ENCODE measurements around the gene CEP78. TPM values are rescaled to one million over a fixed set of nuclear protein-coding genes. Genes with fewer than 3 reads are reported as not detected.

The CEP78 gene
- total and polyA plus RNA-seq, 2 donors: 22.8 to 30.4 TPM

- Histone ChIP-seq H3K9me3 (ENCODE audit: control insufficient read depth in 2 of 2, insufficient read depth in 1 of 2, low read length in 1 of 2) (peaks cover 0 to 5% of the 10 kb centered on the region in 2 donors), H3K27ac (ENCODE audit: low read depth in 1 of 2, low read length in 1 of 2) (peak overlapping the region; percentile 48 to 55), H3K27me3 (ENCODE audit: control insufficient read depth in 2 of 2, insufficient read depth in 1 of 2, low read length in 1 of 2) (peaks cover 0 to 22% of the 10 kb centered on the region in 2 donors), H3K4me1 (ENCODE audit: control insufficient read depth in 2 of 2, insufficient read depth in 2 of 2, low read length in 2 of 2) (peaks cover 12 to 21% of the 10 kb centered on the region in 2 donors), H3K36me3 (ENCODE audit: control insufficient read depth in 2 of 2, insufficient read depth in 2 of 2, low read length in 1 of 2) (no peaks in the 10 kb centered on the region), H3K4me3 (ENCODE audit: low read length in 2 of 2) (peak overlapping the region; percentile 56 to 74)
- WGBS: 13% methylated on average over 32 of the region's 32 CpGs
- peak in 3 of 9 donors; percentile 21 to 43 (median 26) for DNase-seq (ENCODE audit: low read depth in 6 of 9, low spot score in 9 of 9)
Measured at GRCh38 chr9:78296201-78296892, 60.5 kb downstream of the CEP78 start.

DNA sequence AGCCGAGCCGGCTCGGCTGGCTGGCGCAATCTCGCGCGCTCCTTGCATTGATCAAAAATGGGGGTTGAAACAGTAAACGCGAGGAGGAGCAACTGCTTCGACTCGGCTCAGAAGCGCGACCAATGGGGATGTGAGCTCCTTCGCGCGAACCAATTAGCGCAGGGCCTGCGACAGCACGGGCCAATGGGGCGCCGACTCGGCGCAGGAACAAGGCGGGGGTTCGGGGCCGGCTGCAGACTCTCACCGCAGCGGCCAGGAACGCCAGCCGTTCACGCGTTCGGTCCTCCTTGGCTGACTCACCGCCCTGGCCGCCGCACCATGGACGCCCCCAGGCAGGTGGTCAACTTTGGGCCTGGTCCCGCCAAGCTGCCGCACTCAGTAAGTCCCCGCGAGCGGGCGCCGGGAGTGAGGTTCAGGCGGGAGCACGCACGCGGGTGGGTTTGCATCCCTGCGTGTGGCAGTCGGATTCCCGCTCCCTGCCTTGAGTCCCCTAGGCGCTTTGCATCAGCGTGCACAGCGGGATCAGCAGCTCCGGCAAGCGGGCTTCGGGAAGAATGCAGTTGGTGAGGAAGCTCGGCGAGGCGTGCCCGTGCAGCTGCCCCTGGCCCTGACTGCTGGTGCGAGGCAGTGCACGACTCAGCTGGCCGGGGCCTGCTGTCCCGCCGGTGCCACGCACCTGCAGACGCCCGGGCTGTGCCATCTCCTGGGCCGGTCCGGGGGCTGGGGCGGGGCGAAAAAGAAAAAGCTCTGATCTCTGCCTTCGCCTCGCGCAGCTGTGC, 61.2 kb downstream of the CEP78 start, which contains the start of gene PSAT1:
Gene PSAT1, plus strand, starts transcription at position 233 of the 779 bp plus-strand sequence. Its CDS starts 86 bp downstream, at position 319.
- DNase-seq (ENCODE audit: low read depth in 6 of 9, low spot score in 9 of 9): peak; percentile 72 to 94 (median 83)
- 1% methylated on average over 76 of the region's 76 CpGs for WGBS
- H3K4me3 ChIP-seq (ENCODE audit: low read length in 2 of 2): peak within 1 kb of the TSS; percentile 56 to 74
- peaks cover 0 to 22% of the 10 kb centered on the region in 2 donors for H3K27me3 ChIP-seq (ENCODE audit: control insufficient read depth in 2 of 2, insufficient read depth in 1 of 2, low read length in 1 of 2)
- no peaks in the 10 kb centered on the region for H3K36me3 ChIP-seq (ENCODE audit: control insufficient read depth in 2 of 2, insufficient read depth in 2 of 2, low read length in 1 of 2)
- peaks cover 9 to 21% of the 10 kb centered on the region in 2 donors for H3K4me1 ChIP-seq (ENCODE audit: control insufficient read depth in 2 of 2, insufficient read depth in 2 of 2, low read length in 2 of 2)
- peaks cover 0 to 5% of the 10 kb centered on the region in 2 donors for H3K9me3 ChIP-seq (ENCODE audit: control insufficient read depth in 2 of 2, insufficient read depth in 1 of 2, low read length in 1 of 2)
- peak within 1 kb of the TSS; percentile 48 to 55 for H3K27ac ChIP-seq (ENCODE audit: low read depth in 1 of 2, low read length in 1 of 2)

- H3K27me3 ChIP-seq (ENCODE audit: control insufficient read depth in 2 of 2, insufficient read depth in 1 of 2, low read length in 1 of 2): peaks cover 0 to 22% of the 10 kb centered on the region in 2 donors
- no peak overlapping the region for H3K27ac ChIP-seq (ENCODE audit: low read depth in 1 of 2, low read length in 1 of 2)
Measured at GRCh38 chr9:78297672-78297961, 61.7 kb downstream of the CEP78 start.

DNA sequence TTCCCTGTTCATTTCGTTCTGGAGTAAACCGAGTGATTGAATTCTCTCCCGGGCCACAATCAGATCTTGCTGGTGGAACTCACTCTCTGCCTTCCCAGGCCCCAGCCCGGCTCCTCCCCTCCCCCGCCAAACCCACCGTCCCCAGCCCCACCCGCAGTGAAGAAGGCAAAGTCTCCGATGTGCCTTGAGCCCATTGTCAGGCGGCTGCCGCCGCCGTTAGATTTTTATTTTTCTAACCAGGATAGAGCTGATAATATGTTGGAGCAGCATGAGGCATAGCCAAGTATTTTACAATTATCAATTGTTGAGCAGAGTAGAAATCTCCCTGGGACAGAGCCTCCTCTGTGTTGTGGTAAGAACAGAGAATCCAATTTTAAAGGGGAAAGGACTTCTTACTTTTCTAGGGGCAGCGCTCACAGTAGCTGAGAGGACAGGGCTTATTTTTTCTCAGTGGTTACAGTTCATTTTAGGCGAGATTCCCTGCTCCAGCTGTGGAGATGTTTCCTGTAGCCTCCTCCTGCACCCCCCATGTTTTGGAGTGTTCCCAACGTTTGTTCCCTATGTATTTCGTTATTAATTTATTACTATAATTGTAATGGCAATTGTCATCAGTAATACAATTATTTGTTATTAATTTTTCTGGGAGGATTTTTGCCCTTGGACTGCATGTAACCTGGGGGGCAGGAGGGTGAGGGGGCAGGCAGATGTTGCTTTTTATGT, 62.3 kb downstream of the CEP78 start:
- peaks cover 9 to 16% of the 10 kb centered on the region in 2 donors for H3K4me1 ChIP-seq (ENCODE audit: control insufficient read depth in 2 of 2, insufficient read depth in 2 of 2, low read length in 2 of 2)
- 12% methylated on average over 16 of the region's 16 CpGs for WGBS
- DNase-seq (ENCODE audit: low read depth in 6 of 9, low spot score in 9 of 9): peak in 1 of 9 donors; percentile 26
- H3K9me3 ChIP-seq (ENCODE audit: control insufficient read depth in 2 of 2, insufficient read depth in 1 of 2, low read length in 1 of 2): peaks cover 0 to 5% of the 10 kb centered on the region in 2 donors
- H3K27ac ChIP-seq (ENCODE audit: low read depth in 1 of 2, low read length in 1 of 2): no peak overlapping the region
- H3K4me3 ChIP-seq (ENCODE audit: low read length in 2 of 2): peak overlapping the region; percentile 56 to 74
- peaks cover 0 to 22% of the 10 kb centered on the region in 2 donors for H3K27me3 ChIP-seq (ENCODE audit: control insufficient read depth in 2 of 2, insufficient read depth in 1 of 2, low read length in 1 of 2)
- H3K36me3 ChIP-seq (ENCODE audit: control insufficient read depth in 2 of 2, insufficient read depth in 2 of 2, low read length in 1 of 2): peaks cover 0 to 1% of the 10 kb centered on the region in 2 donors

More at GRCh38 chr9:78297672-78297961, 61.7 kb downstream of the CEP78 start:
- WGBS: 3% methylated on average over 10 of the region's 10 CpGs
- peaks cover 0 to 5% of the 10 kb centered on the region in 2 donors for H3K9me3 ChIP-seq (ENCODE audit: control insufficient read depth in 2 of 2, insufficient read depth in 1 of 2, low read length in 1 of 2)
- H3K4me1 ChIP-seq (ENCODE audit: control insufficient read depth in 2 of 2, insufficient read depth in 2 of 2, low read length in 2 of 2): peaks cover 9 to 17% of the 10 kb centered on the region in 2 donors
- H3K4me3 ChIP-seq (ENCODE audit: low read length in 2 of 2): peak overlapping the region; percentile 56 to 74
- no peaks in the 10 kb centered on the region for H3K36me3 ChIP-seq (ENCODE audit: control insufficient read depth in 2 of 2, insufficient read depth in 2 of 2, low read length in 1 of 2)
- DNase-seq (ENCODE audit: low read depth in 6 of 9, low spot score in 9 of 9): no peak

DNA sequence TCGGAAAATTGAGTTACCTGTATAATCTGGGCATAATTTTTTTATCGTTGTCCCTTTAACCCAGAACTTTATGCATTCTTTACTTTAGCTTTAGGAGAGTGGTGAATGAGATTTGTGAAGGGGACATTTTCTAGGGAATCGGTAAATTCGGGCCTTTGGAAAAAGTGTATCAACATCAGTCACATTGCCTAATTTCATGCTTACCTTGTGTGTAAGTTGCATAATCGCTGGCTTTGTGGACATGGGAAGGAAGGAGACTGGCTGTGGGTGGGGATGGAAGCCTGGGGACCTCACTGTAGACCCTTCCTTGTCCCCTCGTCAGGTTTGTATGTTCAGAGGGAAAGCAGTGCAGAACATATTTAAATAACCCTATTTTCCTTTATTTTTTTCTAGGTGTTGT, 64.3 kb downstream of the CEP78 start:
- H3K9me3 ChIP-seq (ENCODE audit: control insufficient read depth in 2 of 2, insufficient read depth in 1 of 2, low read length in 1 of 2): peaks cover 0 to 5% of the 10 kb centered on the region in 2 donors
- H3K4me3 ChIP-seq (ENCODE audit: low read length in 2 of 2): no peak overlapping the region
- no peak overlapping the region for H3K27ac ChIP-seq (ENCODE audit: low read depth in 1 of 2, low read length in 1 of 2)
- WGBS: 97% methylated on average over 6 of the region's 6 CpGs
- H3K4me1 ChIP-seq (ENCODE audit: control insufficient read depth in 2 of 2, insufficient read depth in 2 of 2, low read length in 2 of 2): peaks cover 9 to 16% of the 10 kb centered on the region in 2 donors
- H3K27me3 ChIP-seq (ENCODE audit: control insufficient read depth in 2 of 2, insufficient read depth in 1 of 2, low read length in 1 of 2): peaks cover 0 to 22% of the 10 kb centered on the region in 2 donors
- no peak for DNase-seq (ENCODE audit: low read depth in 6 of 9, low spot score in 9 of 9)
- H3K36me3 ChIP-seq (ENCODE audit: control insufficient read depth in 2 of 2, insufficient read depth in 2 of 2, low read length in 1 of 2): peaks cover 6% of the 10 kb centered on the region in 2 donors

GRCh38 chr9:78301466-78301865, 65.6 kb downstream of the CEP78 start:
- Histone ChIP-seq H3K4me1 (ENCODE audit: control insufficient read depth in 2 of 2, insufficient read depth in 2 of 2, low read length in 2 of 2) (peaks cover 5 to 12% of the 10 kb centered on the region in 2 donors), H3K4me3 (ENCODE audit: low read length in 2 of 2) (no peak overlapping the region), H3K9me3 (ENCODE audit: control insufficient read depth in 2 of 2, insufficient read depth in 1 of 2, low read length in 1 of 2) (peaks cover 0 to 5% of the 10 kb centered on the region in 2 donors), H3K27me3 (ENCODE audit: control insufficient read depth in 2 of 2, insufficient read depth in 1 of 2, low read length in 1 of 2) (peaks cover 0 to 17% of the 10 kb centered on the region in 2 donors), H3K27ac (ENCODE audit: low read depth in 1 of 2, low read length in 1 of 2) (no peak overlapping the region), H3K36me3 (ENCODE audit: control insufficient read depth in 2 of 2, insufficient read depth in 2 of 2, low read length in 1 of 2) (peaks cover 15 to 16% of the 10 kb centered on the region in 2 donors)
- DNase-seq (ENCODE audit: low read depth in 6 of 9, low spot score in 9 of 9): no peak
- WGBS: 97% methylated on average over 2 of the region's 2 CpGs

- H3K36me3 ChIP-seq (ENCODE audit: control insufficient read depth in 2 of 2, insufficient read depth in 2 of 2, low read length in 1 of 2): peaks cover 21 to 23% of the 10 kb centered on the region in 2 donors
- no peaks in the 10 kb centered on the region for H3K9me3 ChIP-seq (ENCODE audit: control insufficient read depth in 2 of 2, insufficient read depth in 1 of 2, low read length in 1 of 2)
- no peak overlapping the region for H3K27ac ChIP-seq (ENCODE audit: low read depth in 1 of 2, low read length in 1 of 2)
- DNase-seq (ENCODE audit: low read depth in 6 of 9, low spot score in 9 of 9): no peak
- peaks cover 0 to 2% of the 10 kb centered on the region in 2 donors for H3K27me3 ChIP-seq (ENCODE audit: control insufficient read depth in 2 of 2, insufficient read depth in 1 of 2, low read length in 1 of 2)
- 99% methylated on average over 3 of the region's 3 CpGs for WGBS
- H3K4me3 ChIP-seq (ENCODE audit: low read length in 2 of 2): no peak overlapping the region
- peaks cover 0 to under 1% of the 10 kb centered on the region in 2 donors for H3K4me1 ChIP-seq (ENCODE audit: control insufficient read depth in 2 of 2, insufficient read depth in 2 of 2, low read length in 2 of 2)
Measured at GRCh38 chr9:78303377-78304062, 67.6 kb downstream of the CEP78 start.

DNA sequence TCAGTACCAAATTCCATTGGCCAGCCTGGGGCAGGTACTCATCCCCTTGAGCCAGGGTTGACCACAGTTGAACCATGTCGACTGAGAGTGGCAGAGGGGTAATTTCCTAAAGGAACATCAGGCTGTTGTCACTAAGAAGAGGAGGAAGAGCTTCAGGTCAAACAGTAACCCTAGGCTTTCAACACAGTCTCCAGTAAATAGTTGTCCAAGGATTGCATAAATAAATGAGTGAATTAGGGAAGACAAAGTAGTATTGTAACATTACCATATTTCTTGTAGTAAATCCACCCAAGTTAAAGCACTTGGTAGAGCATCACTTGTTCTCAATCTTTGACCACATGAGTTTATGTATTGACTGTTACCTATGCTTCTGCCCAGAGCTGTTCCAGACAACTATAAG, 68.5 kb downstream of the CEP78 start:
- DNase-seq (ENCODE audit: low read depth in 6 of 9, low spot score in 9 of 9): no peak
- H3K36me3 ChIP-seq (ENCODE audit: control insufficient read depth in 2 of 2, insufficient read depth in 2 of 2, low read length in 1 of 2): peaks cover 24 to 28% of the 10 kb centered on the region in 2 donors
- 98% methylated on average over 1 of the region's 1 CpG for WGBS

More for the DNA sequence above, 68.5 kb downstream of the CEP78 start:
- Histone ChIP-seq H3K4me1 (ENCODE audit: control insufficient read depth in 2 of 2, insufficient read depth in 2 of 2, low read length in 2 of 2) (no peaks in the 10 kb centered on the region), H3K9me3 (ENCODE audit: control insufficient read depth in 2 of 2, insufficient read depth in 1 of 2, low read length in 1 of 2) (no peaks in the 10 kb centered on the region), H3K27ac (ENCODE audit: low read depth in 1 of 2, low read length in 1 of 2) (no peak overlapping the region), H3K4me3 (ENCODE audit: low read length in 2 of 2) (no peak overlapping the region), H3K27me3 (ENCODE audit: control insufficient read depth in 2 of 2, insufficient read depth in 1 of 2, low read length in 1 of 2) (no peaks in the 10 kb centered on the region)

All from thymus (tissue), 11 donors.